ENCODE measurements around the gene PMEL. TPM values are rescaled to one million over a fixed set of nuclear protein-coding genes. Genes with fewer than 3 reads are reported as not detected.
"Not testable (repeated sequence)": the region's sequence is repeated elsewhere in the genome, so short reads cannot be mapped to it uniquely, and the experiment has no call there.

PMEL gene
- total RNA-seq, 1 donor from 2014 or later: not detected

DNA sequence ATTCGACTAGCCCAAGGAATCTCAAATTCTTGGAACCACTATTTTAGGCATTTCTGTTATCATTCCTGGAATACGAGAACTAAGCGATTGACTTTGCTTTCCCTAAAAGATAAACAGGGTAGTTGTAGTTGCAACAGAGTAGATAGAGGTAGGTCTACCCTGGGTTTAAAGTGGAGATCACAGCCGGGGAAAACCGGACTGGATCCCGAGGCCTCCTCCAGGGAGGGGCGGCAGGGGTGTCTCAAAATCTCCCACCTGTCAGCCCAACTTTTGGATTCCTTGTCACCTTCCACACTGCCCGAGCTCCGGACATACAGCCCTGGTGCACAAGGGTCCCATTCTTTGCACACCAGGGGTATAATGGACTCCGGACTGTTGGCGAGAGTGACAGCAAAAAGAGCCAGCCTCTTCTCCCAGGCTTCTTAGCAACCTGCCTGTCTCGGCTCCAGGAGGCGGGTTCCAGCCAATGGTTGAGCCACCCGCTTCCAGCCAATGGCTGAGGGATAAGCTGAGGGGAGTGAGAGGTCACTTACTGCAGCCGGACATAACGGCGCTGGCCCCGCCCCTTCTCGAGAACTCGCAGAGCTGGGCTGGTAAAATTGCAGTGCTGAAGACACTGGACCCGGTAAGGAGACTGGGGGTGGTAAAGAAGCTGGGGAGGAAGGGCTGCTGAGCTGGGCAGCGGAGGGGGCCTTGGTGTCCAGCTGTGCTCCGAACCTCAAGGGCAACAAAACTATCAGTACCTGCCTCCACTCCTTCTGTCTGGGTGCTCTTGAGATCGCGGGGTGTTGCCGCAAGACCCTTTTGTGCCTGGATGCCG lies 31.1 kb upstream of the PMEL start, which contains the start of gene SUOX:
Gene SUOX, plus strand, starts transcription at position 562 of the 820 bp plus-strand sequence. CDS start 4,946 bp downstream, outside the sequence.
- Histone ChIP-seq H3K36me3 (peaks cover 24 to 28% of the 10 kb centered on the region in 2 donors), H3K9me3 (no peaks in the 10 kb centered on the region), H3K4me3 (peak within 1 kb of the TSS; percentile 70 to 72), H3K27ac (peak within 1 kb of the TSS; percentile 76 to 77), H3K4me1 (peaks cover 0 to 5% of the 10 kb centered on the region in 2 donors), H3K27me3 (no peaks in the 10 kb centered on the region)
- TF ChIP-seq, protein P1, sequence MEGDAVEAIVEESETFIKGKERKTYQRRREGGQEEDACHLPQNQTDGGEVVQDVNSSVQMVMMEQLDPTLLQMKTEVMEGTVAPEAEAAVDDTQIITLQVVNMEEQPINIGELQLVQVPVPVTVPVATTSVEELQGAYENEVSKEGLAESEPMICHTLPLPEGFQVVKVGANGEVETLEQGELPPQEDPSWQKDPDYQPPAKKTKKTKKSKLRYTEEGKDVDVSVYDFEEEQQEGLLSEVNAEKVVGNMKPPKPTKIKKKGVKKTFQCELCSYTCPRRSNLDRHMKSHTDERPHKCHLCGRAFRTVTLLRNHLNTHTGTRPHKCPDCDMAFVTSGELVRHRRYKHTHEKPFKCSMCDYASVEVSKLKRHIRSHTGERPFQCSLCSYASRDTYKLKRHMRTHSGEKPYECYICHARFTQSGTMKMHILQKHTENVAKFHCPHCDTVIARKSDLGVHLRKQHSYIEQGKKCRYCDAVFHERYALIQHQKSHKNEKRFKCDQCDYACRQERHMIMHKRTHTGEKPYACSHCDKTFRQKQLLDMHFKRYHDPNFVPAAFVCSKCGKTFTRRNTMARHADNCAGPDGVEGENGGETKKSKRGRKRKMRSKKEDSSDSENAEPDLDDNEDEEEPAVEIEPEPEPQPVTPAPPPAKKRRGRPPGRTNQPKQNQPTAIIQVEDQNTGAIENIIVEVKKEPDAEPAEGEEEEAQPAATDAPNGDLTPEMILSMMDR (IDR thresholded peaks at IDR 0.05): no peak
- peak; percentile 96 to 98 for DNase-seq (ENCODE audit: low spot score in 2 of 2)
- intact Hi-C loops (cut with DNase I): loop anchor here (1.0 to 2.0 kb wide), 5 partner anchors 10 to 122 kb away; partner anchors contain the start of genes RPS26 and ZC3H10

DNA sequence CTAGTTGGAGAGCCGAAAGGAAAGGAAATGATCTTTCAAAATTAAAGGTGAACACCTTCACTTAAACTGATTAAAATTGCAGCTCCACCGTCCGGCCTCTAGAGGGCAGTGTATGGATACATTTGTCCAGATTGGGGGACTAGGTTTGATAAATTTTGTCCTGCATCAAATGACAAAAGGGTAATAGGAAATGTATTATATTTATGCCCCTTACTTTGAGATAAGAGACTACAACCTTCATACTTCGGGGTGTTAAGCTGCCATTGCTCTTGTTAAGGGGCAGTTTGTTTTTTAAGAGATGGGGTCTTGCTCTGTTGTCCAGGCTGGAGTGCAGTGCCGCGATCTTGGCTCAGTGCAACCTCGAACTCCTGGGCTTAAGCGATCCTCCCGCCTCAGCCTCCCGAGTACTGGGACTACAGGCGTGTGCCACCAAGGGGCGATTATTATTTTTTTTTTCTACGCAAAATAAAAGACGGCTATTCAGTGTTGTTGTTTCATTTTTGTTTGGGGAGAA lies 30.4 kb upstream of the PMEL start:
- TF ChIP-seq, protein P1 (IDR thresholded peaks at IDR 0.05): peak; percentile 74 to 82 (median 82)
- peak overlapping the region; percentile 58 to 77 for H3K27ac ChIP-seq
- intact Hi-C loops (cut with DNase I): loop anchor here (1.0 to 2.0 kb wide), 3 partner anchors 19 to 123 kb away; partner anchors contain the start of gene ZC3H10

GRCh38 chr12:55995366-55995765 lies 29.5 kb upstream of the PMEL start:
- H3K4me1 ChIP-seq: peaks cover 0 to 5% of the 10 kb centered on the region in 2 donors
- DNase-seq (ENCODE audit: low spot score in 2 of 2): no peak
- H3K36me3 ChIP-seq: peaks cover 37 to 42% of the 10 kb centered on the region in 2 donors
- H3K9me3 ChIP-seq: no peaks in the 10 kb centered on the region
- H3K27me3 ChIP-seq: no peaks in the 10 kb centered on the region
- H3K27ac ChIP-seq: no peak overlapping the region
- intact Hi-C loops (cut with DNase I): no loop called here
- no peak overlapping the region for H3K4me3 ChIP-seq
- TF ChIP-seq, protein P1 (IDR thresholded peaks at IDR 0.05): no peak

More for the DNA sequence above, 30.4 kb upstream of the PMEL start:
- Histone ChIP-seq H3K4me1 (peaks cover 0 to 5% of the 10 kb centered on the region in 2 donors), H3K9me3 (no peaks in the 10 kb centered on the region), H3K27me3 (no peaks in the 10 kb centered on the region), H3K4me3 (peak overlapping the region; percentile 70 to 72), H3K36me3 (peaks cover 30 to 33% of the 10 kb centered on the region in 2 donors)
- peak in 1 of 2 donors; percentile 79 for DNase-seq (ENCODE audit: low spot score in 2 of 2)

DNA sequence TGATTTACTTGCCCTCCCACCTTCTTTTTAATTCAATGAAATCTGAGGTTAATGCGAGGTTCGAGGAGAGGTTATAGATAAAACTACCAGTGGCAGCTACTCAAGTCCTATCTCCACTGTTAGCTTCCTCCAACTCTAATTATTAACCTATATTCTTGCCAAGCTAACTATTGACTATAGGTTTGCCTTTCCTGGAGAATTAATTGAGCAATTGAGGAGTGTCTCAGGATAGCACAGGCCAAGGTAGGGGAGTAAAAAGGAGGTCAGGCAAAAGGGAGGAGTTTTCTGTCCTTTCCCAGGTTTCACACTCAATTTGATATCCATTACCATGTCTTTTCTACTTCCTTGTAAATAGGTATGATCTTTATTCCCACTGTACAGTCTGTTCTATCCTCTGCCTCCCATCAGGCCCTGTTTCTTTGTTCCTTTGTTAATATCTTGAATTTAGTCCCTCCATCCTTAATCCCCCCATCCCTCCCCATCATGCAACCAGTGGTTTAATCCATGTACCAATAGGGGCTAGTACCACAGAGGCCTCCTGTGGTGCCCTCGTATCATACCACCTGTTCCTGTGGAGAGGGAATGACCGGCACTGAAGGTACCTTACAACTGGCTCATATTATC lies 27.5 kb upstream of the PMEL start:
- intact Hi-C loops (cut with DNase I): no loop called here
- no peak overlapping the region for H3K4me3 ChIP-seq
- TF ChIP-seq, protein P1 (IDR thresholded peaks at IDR 0.05): no peak
- H3K9me3 ChIP-seq: no peaks in the 10 kb centered on the region
- H3K27ac ChIP-seq: no peak overlapping the region
- peaks cover 52 to 61% of the 10 kb centered on the region in 2 donors for H3K36me3 ChIP-seq
- DNase-seq (ENCODE audit: low spot score in 2 of 2): no peak
- H3K4me1 ChIP-seq: peaks cover 0 to 5% of the 10 kb centered on the region in 2 donors
- no peaks in the 10 kb centered on the region for H3K27me3 ChIP-seq

DNA sequence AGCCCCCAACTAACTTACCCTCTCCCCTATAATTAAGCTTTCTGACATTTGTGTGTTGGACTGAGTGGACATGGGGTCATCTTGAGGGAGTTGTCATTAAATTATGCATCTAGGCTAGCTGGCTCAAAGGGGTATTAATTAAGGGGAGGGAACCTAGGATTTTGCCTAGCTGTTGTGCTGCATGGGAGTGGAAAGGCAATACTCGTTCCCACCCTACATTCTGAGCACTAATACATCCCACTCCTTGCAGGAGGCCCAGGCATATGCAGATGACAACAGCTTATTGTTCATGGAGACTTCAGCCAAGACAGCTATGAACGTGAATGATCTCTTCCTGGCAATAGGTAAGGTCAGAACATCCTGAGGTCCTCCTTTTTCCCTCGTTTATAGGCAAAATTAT lies 25.3 kb upstream of the PMEL start:
- Histone ChIP-seq H3K9me3 (no peaks in the 10 kb centered on the region), H3K27ac (no peak overlapping the region), H3K36me3 (peaks cover 64 to 83% of the 10 kb centered on the region in 2 donors), H3K27me3 (no peaks in the 10 kb centered on the region), H3K4me3 (no peak overlapping the region), H3K4me1 (no peaks in the 10 kb centered on the region)
- TF ChIP-seq, protein P1 (IDR thresholded peaks at IDR 0.05): no peak
- no peak for DNase-seq (ENCODE audit: low spot score in 2 of 2)
- intact Hi-C loops (cut with DNase I): no loop called here

DNA sequence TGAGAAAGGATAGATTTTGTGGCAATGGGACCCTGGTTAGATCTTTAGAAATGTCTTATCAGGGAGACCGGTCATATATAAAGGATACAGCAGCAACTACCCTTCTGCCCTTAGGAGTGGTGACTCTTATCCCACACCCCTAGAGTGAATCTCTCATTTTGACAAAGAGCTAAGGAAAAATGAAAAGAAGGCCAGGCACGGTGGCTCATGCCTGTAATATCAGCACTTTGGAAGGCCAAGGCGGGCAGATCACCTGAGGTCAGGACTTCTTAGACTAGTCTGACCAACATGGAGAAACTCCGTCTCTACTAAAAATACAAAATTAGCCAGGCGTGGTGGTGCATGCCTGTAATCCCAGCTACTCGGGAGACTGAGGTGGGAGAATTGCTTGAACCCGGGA lies 20.1 kb upstream of the PMEL start:
- intact Hi-C loops (cut with DNase I); H3K27ac ChIP-seq; H3K27me3 ChIP-seq; DNase-seq (ENCODE audit: low spot score in 2 of 2); H3K9me3 ChIP-seq; H3K4me3 ChIP-seq; H3K4me1 ChIP-seq: not testable (repeated sequence)
- H3K36me3 ChIP-seq: peaks cover 65 to 73% of the 10 kb centered on the region in 2 donors

Data from ascending aorta (tissue), 2 donors.